Measurements from ENCODE around the gene IGF1R.

GRCh38 chr15:98956796-98957553, 308.6 kb downstream of the IGF1R start:
- no peak for TF ChIP-seq CTCF (IDR thresholded peaks at IDR 0.05; ENCODE audit: poor library complexity)
- TF ChIP-seq EZH2phosphoT487 (IDR thresholded peaks at IDR 0.05; ENCODE audit: low read depth, severe bottlenecking, unreplicated experiment) = no peak
- no peak for TF ChIP-seq EZH2 (IDR thresholded peaks at IDR 0.05; ENCODE audit: borderline replicate concordance)
